Breast epithelium (tissue), 3 donors: ENCODE measurements around the gene MERTK.

Experiments used
- CTCF ChIP-seq, 3 donors: fragments of 450-650 bp; IDR thresholded peaks; one replicate each; pipeline ENCODE4 v1.5.1; 2016 to 2017; ENCODE audit warnings: antibody characterized with exemption in 3 of 3, mild to moderate bottlenecking in 3 of 3, moderate library complexity in 3 of 3
- POLR2A ChIP-seq: fragments of 450-650 bp; IDR thresholded peaks from one replicate; pipeline ENCODE4 v1.6.1; 2016; ENCODE audit warnings: antibody characterized with exemption, mild to moderate bottlenecking, moderate library complexity

GRCh38 chr2:111999809-112000208, 101.4 kb downstream of the MERTK start:
- TF ChIP-seq POLR2A (no peak), CTCF (IDR thresholded peaks at IDR 0.05) (no peak)
